GM12892 (cell line): ENCODE results near the gene NUDT8.

ENCODE experiments used
- POLR2A ChIP-seq: IDR thresholded peaks from 2 replicates; pipeline ENCODE4 v1.6.1; 2011; ENCODE audit warnings: low read depth, low read length, control low read depth
- POLR2AphosphoS5 ChIP-seq: IDR thresholded peaks from 2 replicates; pipeline ENCODE4 v1.6.1; 2011; ENCODE audit warnings: low read depth, low read length, control low read depth
- TAF1 ChIP-seq: IDR thresholded peaks from 2 replicates; pipeline ENCODE4 v1.6.1; 2011; ENCODE audit warnings: low read depth, mild to moderate bottlenecking, control low read depth, low read length, borderline replicate concordance

DNA sequence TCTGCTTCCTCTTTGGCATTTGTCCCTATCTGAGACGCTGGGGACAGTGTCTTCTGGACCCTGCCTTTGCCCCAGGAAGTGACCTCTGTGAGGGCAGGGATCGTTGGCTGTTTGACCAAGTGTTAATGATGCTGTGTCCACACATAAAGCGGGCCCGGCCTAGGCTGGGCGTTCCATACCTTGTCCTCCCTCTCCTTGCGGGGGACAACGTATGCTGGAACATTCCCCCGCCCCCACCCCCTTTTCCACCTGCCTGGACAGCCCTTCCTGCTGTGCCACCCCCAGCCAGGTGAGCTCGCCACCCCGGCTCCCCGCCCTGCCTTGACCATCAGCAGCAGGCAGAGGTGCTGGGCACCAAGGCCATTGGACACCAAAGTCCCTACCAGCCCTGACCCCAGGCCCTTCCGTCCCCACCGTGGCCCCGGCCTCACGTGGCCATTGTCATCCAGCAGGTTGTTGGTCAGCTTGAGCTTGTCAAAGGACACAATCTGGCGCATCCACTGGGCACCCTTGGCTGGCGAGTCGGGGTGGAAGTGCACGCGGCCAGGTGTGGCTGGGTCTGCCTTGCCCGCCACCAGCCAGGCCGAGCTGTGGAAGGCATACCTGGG is 4.1 kb upstream of the NUDT8 start:
- TF ChIP-seq TAF1, result no peak
- no peak for TF ChIP-seq POLR2AphosphoS5
- no peak for TF ChIP-seq POLR2A
